Gastroesophageal sphincter (tissue), 3 donors: Measurements from ENCODE around the gene B4GALT2.

Source experiments
- POLR2A ChIP-seq, 2 donors: fragments of 450-650 bp; IDR thresholded peaks; one replicate each; pipeline ENCODE4 v1.6.1; 2017; ENCODE audit warnings: antibody characterized with exemption in 2 of 2, mild to moderate bottlenecking in 2 of 2, moderate library complexity in 1 of 2
- POLR2AphosphoS5 ChIP-seq: sonication (generic); formaldehyde crosslinking; IDR thresholded peaks from one replicate; pipeline ENCODE4 v1.6.1; 2017; ENCODE audit warnings: antibody characterized with exemption
- TF ChIP-seq, protein P1 (sequence below), 4 experiments: fragments of 200-600 bp in 2 of 4; fragments of 450-650 bp in 2 of 4; sonication (generic) in 1 of 4; IDR thresholded peaks; one replicate each; pipeline ENCODE4 v1.5.1; 2017 to 2019; ENCODE audit warnings: antibody characterized with exemption in 4 of 4, mild to moderate bottlenecking in 2 of 4, moderate library complexity in 2 of 4

DNA sequence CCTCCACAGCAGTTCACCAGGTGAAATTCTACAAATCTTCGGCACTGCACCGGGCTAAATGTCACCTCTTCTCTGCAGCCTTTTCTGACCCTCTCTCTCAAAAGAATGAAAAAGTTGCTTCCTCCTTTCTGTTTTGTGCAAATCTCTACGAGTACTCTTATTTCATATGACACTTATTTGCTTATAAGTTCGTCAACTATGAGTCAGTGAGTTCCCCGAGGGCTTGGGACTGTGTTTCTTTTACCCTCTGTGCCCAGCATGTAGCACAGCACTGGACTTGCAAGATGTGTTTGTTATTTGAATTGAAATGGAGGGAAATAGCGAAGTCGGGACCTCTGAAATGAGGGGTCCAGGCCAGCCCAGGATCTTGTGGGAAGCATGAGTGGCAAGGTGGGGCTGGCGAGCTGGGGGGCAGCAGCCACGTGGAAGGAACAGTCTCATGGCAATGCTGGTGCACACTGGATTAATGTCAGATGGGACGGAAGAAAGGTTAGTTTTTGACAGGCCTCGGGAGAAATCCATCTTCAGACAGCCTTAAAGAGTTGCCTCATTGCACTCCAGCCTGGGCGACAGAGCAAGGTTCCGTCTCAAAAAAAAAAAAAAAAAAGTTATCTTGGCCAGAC, 46.0 kb downstream of the B4GALT2 start:
- TF ChIP-seq POLR2AphosphoS5 (no peak), POLR2A (IDR thresholded peaks at IDR 0.05) (no peak)
- TF ChIP-seq, protein P1, sequence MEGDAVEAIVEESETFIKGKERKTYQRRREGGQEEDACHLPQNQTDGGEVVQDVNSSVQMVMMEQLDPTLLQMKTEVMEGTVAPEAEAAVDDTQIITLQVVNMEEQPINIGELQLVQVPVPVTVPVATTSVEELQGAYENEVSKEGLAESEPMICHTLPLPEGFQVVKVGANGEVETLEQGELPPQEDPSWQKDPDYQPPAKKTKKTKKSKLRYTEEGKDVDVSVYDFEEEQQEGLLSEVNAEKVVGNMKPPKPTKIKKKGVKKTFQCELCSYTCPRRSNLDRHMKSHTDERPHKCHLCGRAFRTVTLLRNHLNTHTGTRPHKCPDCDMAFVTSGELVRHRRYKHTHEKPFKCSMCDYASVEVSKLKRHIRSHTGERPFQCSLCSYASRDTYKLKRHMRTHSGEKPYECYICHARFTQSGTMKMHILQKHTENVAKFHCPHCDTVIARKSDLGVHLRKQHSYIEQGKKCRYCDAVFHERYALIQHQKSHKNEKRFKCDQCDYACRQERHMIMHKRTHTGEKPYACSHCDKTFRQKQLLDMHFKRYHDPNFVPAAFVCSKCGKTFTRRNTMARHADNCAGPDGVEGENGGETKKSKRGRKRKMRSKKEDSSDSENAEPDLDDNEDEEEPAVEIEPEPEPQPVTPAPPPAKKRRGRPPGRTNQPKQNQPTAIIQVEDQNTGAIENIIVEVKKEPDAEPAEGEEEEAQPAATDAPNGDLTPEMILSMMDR (IDR thresholded peaks at IDR 0.05), result no peak
